Brain microvascular endothelial cell (primary cell): Measurements from ENCODE around the gene ADGRG1.

Experiments
- DNase-seq: peaks from one replicate; pipeline ENCODE4 v3.0.0-alpha.2; 2020
- H3K27ac ChIP-seq: fragments of 250-450 bp; sonication (Bioruptor Pico); 2 replicates; pipeline ENCODE4 v1.5.1; 2020; ENCODE audit warnings: mild to moderate bottlenecking, moderate library complexity
- H3K27me3 ChIP-seq: fragments of 250-450 bp; sonication (Bioruptor Pico); replicated peaks from 2 replicates; pipeline ENCODE4 v1.5.1; 2020; ENCODE audit warnings: mild to moderate bottlenecking
- H3K36me3 ChIP-seq: fragments of 250-450 bp; sonication (Bioruptor Pico); replicated peaks from 2 replicates; pipeline ENCODE4 v1.5.1; 2020; ENCODE audit warnings: mild to moderate bottlenecking
- H3K4me3 ChIP-seq: 2 replicates; pipeline ENCODE4 v1.5.1; 2011; ENCODE audit warnings: low read depth, mild to moderate bottlenecking, control low read depth, low read length, moderate library complexity
- in situ Hi-C: cut with HindIII; loops from 2 replicates; pipeline ENCODE4 v1.10.0; 2017; ENCODE audit warnings: low sequenced_read_pairs, low pct_ligation_motif_present
- TF ChIP-seq, protein P1 (sequence below): IDR thresholded peaks from 2 replicates; pipeline ENCODE4 v1.5.1; 2011; ENCODE audit warnings: low read depth, mild to moderate bottlenecking, moderate library complexity, low read length, control low read depth, inconsistent platforms; ENCODE audit errors: missing control alignments

The ADGRG1 gene

DNA sequence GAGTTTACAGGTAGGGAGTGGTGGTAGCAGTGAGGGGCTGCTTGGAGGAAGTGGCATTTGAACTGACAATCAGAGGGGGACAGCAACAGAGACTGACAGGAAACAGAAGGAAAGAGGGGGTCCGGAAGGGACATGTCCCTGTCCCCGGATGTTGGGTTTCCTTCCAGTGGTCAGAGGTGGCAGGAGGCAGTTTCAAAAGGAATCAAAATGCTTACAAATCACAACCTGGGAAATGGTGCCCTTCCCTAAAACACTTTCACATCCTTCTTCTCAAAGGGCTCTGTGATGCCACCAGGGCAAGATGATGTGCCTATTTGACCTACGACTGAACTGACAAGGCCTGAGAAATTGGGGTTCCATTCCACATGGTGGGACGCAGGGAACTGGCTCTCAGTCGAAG is 19.7 kb downstream of the ADGRG1 start:
- no peak overlapping the region for H3K27ac ChIP-seq

DNA sequence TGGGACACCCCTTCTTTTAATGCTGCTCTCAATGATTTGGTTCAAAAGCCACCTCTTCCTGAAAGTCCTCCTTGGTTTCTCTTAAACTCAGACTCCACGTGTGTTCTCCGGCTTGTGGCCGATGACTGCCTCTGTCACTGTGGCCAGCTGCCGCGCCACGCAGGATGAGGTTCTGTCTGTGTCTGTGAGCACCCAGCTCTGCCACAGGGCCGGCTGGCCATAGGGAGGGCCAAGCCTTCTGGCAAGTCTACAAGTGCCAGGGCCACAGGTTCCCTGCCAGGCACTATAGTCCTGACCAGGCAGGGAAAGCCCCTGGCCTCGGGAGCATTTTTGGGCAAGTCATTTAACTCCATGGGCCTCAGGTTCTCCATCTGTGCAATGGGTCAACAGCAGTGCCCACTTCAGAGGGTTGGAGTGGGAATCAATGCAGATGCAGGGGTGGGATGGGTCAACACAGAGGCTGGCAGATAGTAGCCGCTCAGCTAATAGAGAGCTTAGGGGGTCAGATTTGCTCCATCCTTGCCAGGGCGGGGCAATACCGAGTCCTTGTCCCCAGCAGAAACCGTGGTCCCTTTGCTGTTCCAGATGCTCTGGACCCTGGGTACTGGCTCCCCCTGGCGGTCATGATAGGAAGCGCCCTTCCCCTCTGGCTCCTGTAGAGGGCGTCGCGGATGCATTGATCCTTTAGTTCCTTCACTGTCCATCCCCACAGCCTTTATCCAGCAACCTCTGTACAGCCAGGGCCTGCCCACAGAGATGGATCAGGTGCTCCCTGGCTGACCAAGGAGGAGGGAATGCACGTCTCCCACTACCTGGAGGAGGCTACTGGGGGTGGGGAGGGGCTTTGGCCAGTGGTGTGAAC is 20.4 kb downstream of the ADGRG1 start:
- H3K27me3 ChIP-seq: no peaks in the 10 kb centered on the region
- in situ Hi-C loops: no loop called here
- H3K27ac ChIP-seq: no peak overlapping the region
- no peak overlapping the region for H3K4me3 ChIP-seq
- H3K36me3 ChIP-seq: no peaks in the 10 kb centered on the region
- peak; percentile 78 for DNase-seq
- TF ChIP-seq, protein P1, sequence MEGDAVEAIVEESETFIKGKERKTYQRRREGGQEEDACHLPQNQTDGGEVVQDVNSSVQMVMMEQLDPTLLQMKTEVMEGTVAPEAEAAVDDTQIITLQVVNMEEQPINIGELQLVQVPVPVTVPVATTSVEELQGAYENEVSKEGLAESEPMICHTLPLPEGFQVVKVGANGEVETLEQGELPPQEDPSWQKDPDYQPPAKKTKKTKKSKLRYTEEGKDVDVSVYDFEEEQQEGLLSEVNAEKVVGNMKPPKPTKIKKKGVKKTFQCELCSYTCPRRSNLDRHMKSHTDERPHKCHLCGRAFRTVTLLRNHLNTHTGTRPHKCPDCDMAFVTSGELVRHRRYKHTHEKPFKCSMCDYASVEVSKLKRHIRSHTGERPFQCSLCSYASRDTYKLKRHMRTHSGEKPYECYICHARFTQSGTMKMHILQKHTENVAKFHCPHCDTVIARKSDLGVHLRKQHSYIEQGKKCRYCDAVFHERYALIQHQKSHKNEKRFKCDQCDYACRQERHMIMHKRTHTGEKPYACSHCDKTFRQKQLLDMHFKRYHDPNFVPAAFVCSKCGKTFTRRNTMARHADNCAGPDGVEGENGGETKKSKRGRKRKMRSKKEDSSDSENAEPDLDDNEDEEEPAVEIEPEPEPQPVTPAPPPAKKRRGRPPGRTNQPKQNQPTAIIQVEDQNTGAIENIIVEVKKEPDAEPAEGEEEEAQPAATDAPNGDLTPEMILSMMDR: peak; percentile 100

More for the DNA sequence above, 19.7 kb downstream of the ADGRG1 start:
- H3K4me3 ChIP-seq: no peak overlapping the region
- DNase-seq: no peak
- in situ Hi-C loops: no loop called here
- TF ChIP-seq, protein P1: no peak
- H3K36me3 ChIP-seq: no peaks in the 10 kb centered on the region
- no peaks in the 10 kb centered on the region for H3K27me3 ChIP-seq

DNA sequence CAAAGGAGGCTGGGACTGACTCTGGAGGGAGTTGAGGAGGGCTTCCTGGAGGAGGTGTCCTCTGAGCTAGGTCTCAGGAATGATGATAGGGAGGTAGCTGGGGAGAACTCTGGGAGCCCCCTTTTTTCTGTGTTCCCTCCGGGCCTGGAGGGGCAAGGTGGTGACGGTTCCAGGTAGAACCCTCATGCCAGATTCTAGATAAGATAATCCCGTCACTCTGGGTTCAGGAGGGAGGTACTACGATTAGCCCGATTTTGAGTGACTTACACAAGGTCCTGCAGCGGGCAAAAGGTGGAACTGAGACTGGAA is 21.0 kb downstream of the ADGRG1 start:
- TF ChIP-seq, protein P1: no peak
- H3K27me3 ChIP-seq: no peaks in the 10 kb centered on the region
- H3K36me3 ChIP-seq: no peaks in the 10 kb centered on the region
- no peak overlapping the region for H3K27ac ChIP-seq
- H3K4me3 ChIP-seq: no peak overlapping the region
- in situ Hi-C loops: no loop called here
- DNase-seq: no peak

DNA sequence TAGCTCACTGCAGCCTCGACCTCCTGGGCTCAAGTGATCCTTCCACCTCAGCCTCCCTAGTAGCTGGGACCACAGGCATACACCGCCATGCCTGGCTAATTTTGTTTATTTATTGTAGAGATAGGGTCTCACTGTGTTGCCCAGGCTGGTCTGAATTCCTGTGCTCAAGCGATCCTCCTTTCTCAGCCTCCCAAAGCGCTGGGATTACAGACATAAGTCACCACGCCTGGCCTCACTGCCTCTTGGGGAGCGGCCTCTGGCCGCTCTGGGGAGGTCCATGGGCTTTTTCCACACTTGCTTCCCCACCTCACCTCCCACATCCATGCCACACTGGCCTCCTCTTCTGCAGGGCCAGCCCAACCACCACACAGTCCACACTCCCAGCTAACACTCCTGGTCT is 21.4 kb downstream of the ADGRG1 start:
- Histone ChIP-seq H3K4me3 (no peak overlapping the region), H3K36me3 (no peaks in the 10 kb centered on the region), H3K27ac (no peak overlapping the region), H3K27me3 (no peaks in the 10 kb centered on the region)
- DNase-seq: no peak
- TF ChIP-seq, protein P1: no peak
- in situ Hi-C loops: no loop called here

DNA sequence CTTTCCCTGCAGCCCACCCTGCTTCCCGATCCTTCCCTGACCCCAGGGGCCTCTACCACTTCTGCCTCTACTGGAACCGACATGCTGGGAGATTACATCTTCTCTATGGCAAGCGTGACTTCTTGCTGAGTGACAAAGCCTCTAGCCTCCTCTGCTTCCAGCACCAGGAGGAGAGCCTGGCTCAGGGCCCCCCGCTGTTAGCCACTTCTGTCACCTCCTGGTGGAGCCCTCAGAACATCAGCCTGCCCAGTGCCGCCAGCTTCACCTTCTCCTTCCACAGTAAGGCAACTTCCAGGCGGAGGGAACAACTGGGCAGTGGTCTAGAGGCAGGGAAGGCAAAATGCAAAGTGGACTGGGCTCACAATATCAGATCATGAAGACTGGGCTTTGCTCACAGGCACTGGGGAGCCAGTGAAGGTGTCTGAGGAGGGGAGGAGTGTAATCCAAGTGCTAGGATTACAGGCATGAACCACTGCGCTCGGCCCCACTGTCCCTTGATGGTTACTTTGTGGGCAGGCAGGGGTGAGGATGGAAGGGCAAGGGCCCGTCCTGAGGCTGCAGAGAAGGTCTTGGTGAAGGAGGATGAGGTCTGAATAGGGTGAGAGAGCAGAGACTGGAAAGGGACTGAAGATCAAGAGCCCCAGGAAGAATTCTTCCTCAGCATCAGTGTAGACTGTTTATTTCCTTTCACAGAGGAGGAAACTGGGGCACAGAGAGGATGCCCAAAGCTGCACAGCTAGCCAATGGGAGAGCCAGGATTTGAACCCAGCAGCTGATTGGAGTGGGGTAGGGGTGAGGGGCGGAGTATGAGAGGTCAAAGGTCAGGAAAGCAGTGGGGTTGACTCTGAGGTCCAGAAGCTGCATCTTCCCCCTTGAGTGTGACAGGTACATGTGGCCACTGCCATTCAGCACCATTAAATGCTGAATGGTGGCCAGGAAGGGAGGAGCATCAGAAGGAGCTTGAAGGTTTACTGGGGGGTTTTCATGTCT is 23.2 kb downstream of the ADGRG1 start:
- no peak for DNase-seq
- Histone ChIP-seq H3K27me3 (no peaks in the 10 kb centered on the region), H3K27ac (no peak overlapping the region), H3K36me3 (no peaks in the 10 kb centered on the region), H3K4me3 (no peak overlapping the region)
- in situ Hi-C loops: no loop called here
- TF ChIP-seq, protein P1: no peak
